Panc1 (cell line): Measurements from ENCODE around the gene TMEM212. TPM values are rescaled to one million over a fixed set of nuclear protein-coding genes. Genes with fewer than 3 reads are reported as not detected.

Source experiments
- ATAC-seq: fragments of 200-7000 bp; cut with Tn5 transposase; 2 replicates; pipeline ENCODE4 v1.9.1; 2020; ENCODE audit warnings: mild to moderate bottlenecking, moderate library complexity
- BruUV-seq: library from RNA; stranded (reverse); fragments of 400-500 nt; replicated peaks from 2 replicates; lab custom pipeline; 2021; lab: Mats Ljungman, UMichigan
- CTCF ChIA-PET: fragments of 300-600 bp; sonication (Branson Sonifier 250); formaldehyde crosslinking; loops from one replicate; lab custom pipeline; 2022; ENCODE audit warnings: antibody characterized with exemption; lab: Charles Lee
- POLR2A ChIA-PET: fragments of 300-600 bp; sonication (Branson Sonifier 250); formaldehyde crosslinking; loops from one replicate; lab custom pipeline; 2022; ENCODE audit warnings: antibody characterized with exemption; lab: Charles Lee
- DNase-seq: peaks from one replicate; pipeline ENCODE4 v3.0.0-alpha.2; 2010; ENCODE audit warnings: low read depth, low spot score
- H3K27ac ChIP-seq: 2 replicates; pipeline ENCODE4 v1.5.1; 2011; ENCODE audit warnings: mild to moderate bottlenecking, low read length, inconsistent platforms
- H3K27me3 ChIP-seq: fragments of 200-500 bp; sonication (Bioruptor generic); 2 replicates; pipeline ENCODE4 v1.6.0; 2014; ENCODE audit warnings: low read length, inconsistent platforms; ENCODE audit not compliant: control insufficient read depth, insufficient read depth
- H3K36me3 ChIP-seq: fragments of 200-500 bp; sonication (Bioruptor generic); 2 replicates; pipeline ENCODE4 v1.5.1; 2014; ENCODE audit warnings: inconsistent platforms, mild to moderate bottlenecking, low read length, moderate library complexity; ENCODE audit not compliant: control insufficient read depth, insufficient read depth
- H3K4me1 ChIP-seq: 2 replicates; pipeline ENCODE4 v1.5.1; 2011; ENCODE audit warnings: inconsistent platforms, mild to moderate bottlenecking, low read length, moderate library complexity; ENCODE audit not compliant: control insufficient read depth, insufficient read depth
- H3K4me3 ChIP-seq, 2 experiments: 2 replicates each; pipeline ENCODE4 v1.5.1; 2011 to 2012; ENCODE audit warnings: low read depth in 2 of 2, low read length in 2 of 2, mild to moderate bottlenecking in 2 of 2, inconsistent platforms in 1 of 2, moderate library complexity in 1 of 2
- H3K9me3 ChIP-seq: fragments of 200-500 bp; sonication (Bioruptor generic); 2 replicates; pipeline ENCODE4 v1.5.1; 2014; ENCODE audit warnings: low read depth, mild to moderate bottlenecking, inconsistent platforms, low read length, moderate library complexity; ENCODE audit not compliant: control insufficient read depth, insufficient read depth
- CTCF ChIP-seq: fragments of 450-650 bp; IDR thresholded peaks from 2 replicates; pipeline ENCODE4 v1.5.1; 2017; ENCODE audit warnings: mild to moderate bottlenecking
- POLR2AphosphoS5 ChIP-seq: IDR thresholded peaks from 2 replicates; pipeline ENCODE4 v1.6.1; 2012; ENCODE audit warnings: mild to moderate bottlenecking, low read depth, low read length, moderate library complexity
- REST ChIP-seq, 2 experiments: IDR thresholded peaks; 2 replicates each; pipeline ENCODE4 v1.6.1; 2011 to 2012; ENCODE audit warnings: low read depth in 2 of 2, control low read depth in 1 of 2, low read length in 1 of 2, mild to moderate bottlenecking in 1 of 2, moderate library complexity in 1 of 2; ENCODE audit not compliant: insufficient read depth in 1 of 2
- SIN3A ChIP-seq: IDR thresholded peaks from 2 replicates; pipeline ENCODE4 v1.6.1; 2012; ENCODE audit warnings: low read depth, mild to moderate bottlenecking, low read length, moderate library complexity, borderline replicate concordance; ENCODE audit not compliant: insufficient read depth
- TCF7L2 ChIP-seq: IDR thresholded peaks from 2 replicates; pipeline ENCODE4 v1.6.1; 2011; ENCODE audit warnings: mild to moderate bottlenecking, low read depth, low read length, inconsistent platforms
- in situ Hi-C: cut with HindIII; loops from 2 replicates; pipeline ENCODE4 v1.10.0; 2016; ENCODE audit warnings: low sequenced_read_pairs, low pct_unique_long_range_greater_than_20kb
- intact Hi-C: fragments of 100-400 bp; cut with micrococcal nuclease; formaldehyde crosslinking; loops from one replicate; pipeline ENCODE4 v1.10.0; 2022; ENCODE audit not compliant: unreplicated experiment
- total RNA-seq: library from RNA; stranded (reverse); gene quantifications from one replicate; pipeline ENCODE4 v1.2.1, GENCODE V29; 2021; ENCODE audit not compliant: unreplicated experiment

The TMEM212 gene
- total RNA-seq, 1 experiment from 2014 or later = not detected

GRCh38 chr3:171881251-171881650 lies 38.1 kb downstream of the TMEM212 start:
- no peaks in the 10 kb centered on the region for H3K36me3 ChIP-seq
- H3K4me1 ChIP-seq = peaks cover 3% of the 10 kb centered on the region; the same call in 1 of the 2 replicates
- no TSS peak for BruUV-seq
- in situ Hi-C loops (no loop called here), intact Hi-C loops (no loop called here)
- no peaks in the 10 kb centered on the region for H3K9me3 ChIP-seq
- H3K27me3 ChIP-seq = peaks cover 12% of the 10 kb centered on the region
- no peak overlapping the region for H3K4me3 ChIP-seq
- no peak overlapping the region for H3K27ac ChIP-seq
- CTCF ChIA-PET = no interaction called here
- no peak for TF ChIP-seq CTCF
- TF ChIP-seq REST (IDR thresholded peaks at IDR 0.05; ENCODE audit: insufficient read depth in 1 of 2, low read depth in 2 of 2, low read length in 1 of 2) = no peak
- no peak for TF ChIP-seq SIN3A
- TF ChIP-seq POLR2AphosphoS5 = no peak
- no peak for TF ChIP-seq TCF7L2
- ATAC-seq (no peak), DNase-seq (no peak)
- POLR2A ChIA-PET = no interaction called here

- H3K27ac ChIP-seq = no peak overlapping the region
- in situ Hi-C loops = no loop called here
- H3K36me3 ChIP-seq = no peaks in the 10 kb centered on the region
- TF ChIP-seq POLR2AphosphoS5 (no peak), REST (IDR thresholded peaks at IDR 0.05; ENCODE audit: insufficient read depth in 1 of 2, low read depth in 2 of 2, low read length in 1 of 2) (no peak), SIN3A (no peak), CTCF (no peak), TCF7L2 (no peak)
- no peak for ATAC-seq
- H3K9me3 ChIP-seq = no peaks in the 10 kb centered on the region
- ChIA-PET CTCF (no interaction called here), POLR2A (interaction anchor here (0.6 kb wide), 1 partner anchor 13 kb away, joined by 3 read pairs; no protein-coding TSS in a partner anchor)
- DNase-seq = no peak
- H3K4me3 ChIP-seq = no peak overlapping the region
- intact Hi-C loops = no loop called here
- no TSS peak for BruUV-seq
- H3K4me1 ChIP-seq = peaks cover 3% of the 10 kb centered on the region; the same call in 1 of the 2 replicates
- peaks cover 10% of the 10 kb centered on the region for H3K27me3 ChIP-seq
Observed at GRCh38 chr3:171883257-171883892, 40.2 kb downstream of the TMEM212 start.
